OCI-LY7 (cell line): ENCODE results near the gene ZNF205. TPM values are rescaled to one million over a fixed set of nuclear protein-coding genes. Genes with fewer than 3 reads are reported as not detected.

Experiments used
- BruUV-seq: library from RNA; stranded (reverse); fragments of 400-500 nt; replicated peaks from 2 replicates; lab custom pipeline; 2021; lab: Mats Ljungman, UMichigan
- CTCF ChIA-PET: fragments of 300-600 bp; sonication (Branson Sonifier 250); formaldehyde crosslinking; loops from one replicate; lab custom pipeline; 2022; ENCODE audit warnings: antibody characterized with exemption; ENCODE audit not compliant: unreplicated experiment; lab: Charles Lee
- POLR2A ChIA-PET: fragments of 300-600 bp; sonication (Branson Sonifier 250); formaldehyde crosslinking; loops from one replicate; lab custom pipeline; 2022; ENCODE audit warnings: antibody characterized with exemption; lab: Charles Lee
- DNase-seq: peaks from one replicate; pipeline ENCODE4 v3.0.0-alpha.2; 2015; ENCODE audit warnings: low spot score
- H2AFZ ChIP-seq: fragments of 200-600 bp; sonication (generic), shearing (Covaris generic); 2 replicates; pipeline ENCODE4 v1.6.1; 2014; ENCODE audit warnings: mild to moderate bottlenecking, antibody characterized with exemption, low read length, moderate library complexity
- H3K27ac ChIP-seq: fragments of 200-600 bp; sonication (generic); 2 replicates; pipeline ENCODE4 v1.5.1; 2014; ENCODE audit warnings: mixed run types, low read depth, mild to moderate bottlenecking, moderate library complexity, low read length, inconsistent platforms; ENCODE audit not compliant: poor library complexity, severe bottlenecking
- H3K36me3 ChIP-seq: fragments of 200-600 bp; sonication (generic); 2 replicates; pipeline ENCODE4 v1.6.1; 2014; ENCODE audit warnings: mild to moderate bottlenecking, antibody characterized with exemption, low read length, moderate library complexity, mixed read lengths; ENCODE audit not compliant: insufficient read depth
- H3K4me1 ChIP-seq: fragments of 200-600 bp; sonication (generic); 2 replicates; pipeline ENCODE4 v1.5.1; 2014; ENCODE audit warnings: mild to moderate bottlenecking, low read length; ENCODE audit not compliant: insufficient read depth, poor library complexity, severe bottlenecking
- H3K4me2 ChIP-seq: fragments of 200-600 bp; sonication (generic); 2 replicates; pipeline ENCODE4 v1.6.1; 2014; ENCODE audit warnings: mild to moderate bottlenecking, low read length
- H3K4me3 ChIP-seq: fragments of 200-600 bp; sonication (generic); 2 replicates; pipeline ENCODE4 v1.5.1; 2014; ENCODE audit warnings: mild to moderate bottlenecking, low read depth, low read length; ENCODE audit not compliant: poor library complexity, severe bottlenecking
- H3K79me2 ChIP-seq: fragments of 200-600 bp; sonication (generic); 2 replicates; pipeline ENCODE4 v1.6.1; 2016; ENCODE audit warnings: low read depth, mild to moderate bottlenecking, low read length, moderate library complexity, mixed read lengths; ENCODE audit not compliant: insufficient read depth
- H3K9me2 ChIP-seq: fragments of 200-600 bp; sonication (generic); 2 replicates; pipeline ENCODE4 v1.6.1; 2016; ENCODE audit warnings: mild to moderate bottlenecking, low read length, mixed read lengths; ENCODE audit not compliant: insufficient read depth
- H3K9me3 ChIP-seq: fragments of 200-600 bp; sonication (generic); 2 replicates; pipeline ENCODE4 v1.6.1; 2014; ENCODE audit warnings: mild to moderate bottlenecking, mixed run types, low read length, mixed read lengths
- H4K20me1 ChIP-seq: fragments of 200-600 bp; sonication (generic); 2 replicates; pipeline ENCODE4 v1.6.1; 2014; ENCODE audit warnings: mild to moderate bottlenecking, antibody characterized with exemption, low read length, moderate library complexity, mixed read lengths; ENCODE audit not compliant: insufficient read depth
- EZH2phosphoT487 ChIP-seq: fragments of 200-600 bp; sonication (generic); IDR thresholded peaks from 2 replicates; pipeline ENCODE4 v1.6.1; 2018; ENCODE audit warnings: low read depth, borderline replicate concordance, mild to moderate bottlenecking, mixed run types, antibody characterized with exemption, low read length, moderate library complexity, mixed read lengths
- intact Hi-C: fragments of 100-400 bp; cut with micrococcal nuclease; formaldehyde crosslinking; loops from one replicate; pipeline ENCODE4 v1.10.0; 2022; ENCODE audit not compliant: unreplicated experiment
- total RNA-seq, 2 experiments: library from RNA; depleted of rRNA in 1 of 2; stranded (reverse); fragments of >200 nt in 1 of 2; shearing (Covaris generic) in 1 of 2; gene quantifications; 2 replicates each; pipeline ENCODE4 v1.2.3, GENCODE V29; 2014 to 2022
- TF ChIP-seq, protein P1 (sequence below): fragments of 200-600 bp; sonication (generic); conservative IDR thresholded peaks from 2 replicates; pipeline ENCODE4 v1.5.1; 2014; ENCODE audit warnings: mild to moderate bottlenecking, antibody characterized with exemption, low read length, moderate library complexity, mixed read lengths

The ZNF205 gene
- total RNA-seq, 2 experiments from 2014 or later = 0.30 to 1.2 TPM

DNA sequence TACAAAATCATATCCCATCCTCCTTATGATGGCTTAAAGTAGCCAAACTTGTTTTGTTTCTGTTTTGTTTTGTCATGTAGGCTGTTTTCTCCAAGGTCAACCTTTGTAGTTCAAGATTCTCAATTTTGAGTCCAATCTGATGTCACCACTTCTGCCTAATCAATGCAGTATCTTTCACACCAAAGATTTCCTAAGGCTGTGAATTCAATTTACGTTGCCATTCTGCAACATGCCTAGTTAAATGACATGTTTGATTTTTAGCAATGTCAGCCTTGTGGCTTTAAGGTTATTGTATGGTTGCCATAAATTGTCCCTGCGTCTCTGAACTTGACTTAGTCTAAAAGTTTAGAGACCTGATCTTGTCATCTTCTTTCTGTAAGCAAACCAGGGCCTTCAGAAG lies 42.8 kb downstream of the ZNF205 start:
- no TSS peak for BruUV-seq
- Histone ChIP-seq H3K36me3 (no peaks in the 10 kb centered on the region), H2AFZ (no peak overlapping the region), H3K4me1 (peaks cover 29% of the 10 kb centered on the region), H3K79me2 (no peaks in the 10 kb centered on the region), H3K4me3 (no peak overlapping the region), H3K27ac (no peak overlapping the region), H3K9me2 (no peaks in the 10 kb centered on the region), H4K20me1 (no peaks in the 10 kb centered on the region), H3K9me3 (no peaks in the 10 kb centered on the region), H3K4me2 (no peak overlapping the region)
- CTCF ChIA-PET = no interaction called here
- POLR2A ChIA-PET = no interaction called here
- no peak for TF ChIP-seq EZH2phosphoT487
- TF ChIP-seq, protein P1, sequence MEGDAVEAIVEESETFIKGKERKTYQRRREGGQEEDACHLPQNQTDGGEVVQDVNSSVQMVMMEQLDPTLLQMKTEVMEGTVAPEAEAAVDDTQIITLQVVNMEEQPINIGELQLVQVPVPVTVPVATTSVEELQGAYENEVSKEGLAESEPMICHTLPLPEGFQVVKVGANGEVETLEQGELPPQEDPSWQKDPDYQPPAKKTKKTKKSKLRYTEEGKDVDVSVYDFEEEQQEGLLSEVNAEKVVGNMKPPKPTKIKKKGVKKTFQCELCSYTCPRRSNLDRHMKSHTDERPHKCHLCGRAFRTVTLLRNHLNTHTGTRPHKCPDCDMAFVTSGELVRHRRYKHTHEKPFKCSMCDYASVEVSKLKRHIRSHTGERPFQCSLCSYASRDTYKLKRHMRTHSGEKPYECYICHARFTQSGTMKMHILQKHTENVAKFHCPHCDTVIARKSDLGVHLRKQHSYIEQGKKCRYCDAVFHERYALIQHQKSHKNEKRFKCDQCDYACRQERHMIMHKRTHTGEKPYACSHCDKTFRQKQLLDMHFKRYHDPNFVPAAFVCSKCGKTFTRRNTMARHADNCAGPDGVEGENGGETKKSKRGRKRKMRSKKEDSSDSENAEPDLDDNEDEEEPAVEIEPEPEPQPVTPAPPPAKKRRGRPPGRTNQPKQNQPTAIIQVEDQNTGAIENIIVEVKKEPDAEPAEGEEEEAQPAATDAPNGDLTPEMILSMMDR = no peak
- DNase-seq = no peak
- intact Hi-C loops = loop anchor here (10.0 kb wide), 3 partner anchors 110 to 470 kb away; partner anchors contain the start of gene CLUAP1

DNA sequence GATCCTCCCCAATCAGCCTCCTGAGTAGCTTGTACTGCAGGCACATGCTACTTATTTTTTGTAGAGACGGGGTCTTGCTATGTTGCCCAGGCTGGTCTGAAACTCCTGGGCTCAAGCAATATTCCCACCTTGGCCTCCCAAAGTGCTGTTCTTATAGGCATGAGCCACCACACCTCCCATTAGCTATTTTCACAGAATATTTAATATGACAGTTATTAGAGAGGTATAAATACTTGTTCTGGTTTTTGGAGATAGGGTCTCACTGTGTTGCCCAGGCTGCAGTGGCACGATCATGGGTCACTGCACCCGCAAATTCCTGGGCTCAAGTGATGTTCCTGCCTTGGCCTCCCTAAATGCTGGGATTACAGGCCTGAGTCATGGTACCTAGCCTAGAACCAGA lies 43.6 kb downstream of the ZNF205 start:
- Histone ChIP-seq H3K4me1 (peaks cover 29% of the 10 kb centered on the region), H3K9me2 (no peaks in the 10 kb centered on the region), H2AFZ (no peak overlapping the region), H4K20me1 (no peaks in the 10 kb centered on the region), H3K9me3 (no peaks in the 10 kb centered on the region), H3K79me2 (no peaks in the 10 kb centered on the region), H3K27ac (no peak overlapping the region), H3K4me2 (no peak overlapping the region), H3K36me3 (no peaks in the 10 kb centered on the region), H3K4me3 (no peak overlapping the region)
- intact Hi-C loops = loop anchor here (10.0 kb wide), 3 partner anchors 109 to 469 kb away; partner anchors contain the start of gene CLUAP1
- POLR2A ChIA-PET = no interaction called here
- DNase-seq = no peak
- no peak for TF ChIP-seq EZH2phosphoT487
- TF ChIP-seq, protein P1 = no peak
- CTCF ChIA-PET = no interaction called here
- no TSS peak for BruUV-seq

DNA sequence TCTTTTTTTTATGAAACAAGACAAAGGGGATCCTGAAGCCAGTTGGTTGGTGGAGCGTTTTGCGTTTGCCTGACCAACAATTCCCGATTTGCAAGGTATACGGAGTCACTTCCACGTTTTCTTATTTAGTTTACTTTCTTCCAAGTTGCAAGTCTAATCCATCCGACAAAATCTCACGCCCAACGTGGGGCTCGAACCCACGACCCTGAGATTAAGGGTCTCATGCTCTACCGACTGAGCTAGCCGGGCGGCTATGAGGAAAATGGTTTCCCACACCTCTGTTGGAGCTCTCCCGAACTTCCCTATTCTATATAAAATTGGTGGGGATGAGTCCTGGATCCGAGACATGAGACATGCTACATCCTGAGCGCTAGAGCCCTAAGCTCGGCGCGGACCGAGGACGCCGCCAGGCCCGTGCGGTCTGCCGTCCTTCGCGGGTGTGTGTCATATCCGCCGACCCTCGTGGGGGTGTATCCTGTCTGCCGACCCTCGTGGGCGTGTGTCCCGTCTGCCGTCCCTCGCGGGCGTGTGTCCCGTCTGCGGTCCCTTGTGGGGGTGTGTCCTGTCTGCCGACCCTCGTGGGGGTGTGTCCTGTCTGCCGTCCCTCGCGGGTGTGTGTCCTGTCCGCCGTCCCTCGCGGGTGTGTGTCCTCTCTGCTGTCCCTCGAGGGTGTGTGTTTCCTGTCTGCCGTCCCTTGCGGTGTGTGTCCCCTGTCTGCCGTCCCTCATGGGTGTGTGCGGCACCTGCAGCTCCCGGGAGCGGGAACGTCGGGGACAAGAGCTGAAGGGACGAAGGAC lies 45.0 kb downstream of the ZNF205 start:
- no TSS peak for BruUV-seq
- POLR2A ChIA-PET = interaction anchor here (1.1 kb wide), 1 partner anchor 23 kb away, joined by 4 read pairs; the partner anchor contains the start of gene ZNF213

More for the DNA sequence above, 45.0 kb downstream of the ZNF205 start:
- Histone ChIP-seq H3K9me2 (no peaks in the 10 kb centered on the region), H3K36me3 (no peaks in the 10 kb centered on the region), H3K4me2 (peak overlapping the region; percentile 94), H3K4me3 (peak overlapping the region; percentile 80), H4K20me1 (no peaks in the 10 kb centered on the region), H2AFZ (no peak overlapping the region), H3K79me2 (no peaks in the 10 kb centered on the region), H3K4me1 (peaks cover 22% of the 10 kb centered on the region), H3K9me3 (no peaks in the 10 kb centered on the region), H3K27ac (no peak overlapping the region)
- peak; percentile 21 for DNase-seq
- TF ChIP-seq, protein P1 = no peak
- no peak for TF ChIP-seq EZH2phosphoT487
- CTCF ChIA-PET = interaction anchor here (0.6 kb wide), 1 partner anchor 28 kb away, joined by 3 read pairs; no protein-coding TSS in a partner anchor
- intact Hi-C loops = loop anchor here (10.0 kb wide), 3 partner anchors 107 to 467 kb away; partner anchors contain the start of gene CLUAP1
